Left ventricle myocardium inferior (tissue), 1 donor: Measurements from ENCODE around the gene TNFRSF8. TPM values are rescaled to one million over a fixed set of nuclear protein-coding genes. Genes with fewer than 3 reads are reported as not detected.
A peak's percentile ranks its signal among the peaks of the same experiment; 100 is the strongest.

Experiments
- DNase-seq: peaks from one replicate; pipeline ENCODE4 v3.0.0-alpha.2; 2020
- H3K27ac ChIP-seq: fragments of 200-600 bp; replicated peaks from 2 replicates; pipeline ENCODE4 v1.8.0; 2021
- H3K27me3 ChIP-seq: fragments of 200-600 bp; 2 replicates; pipeline ENCODE4 v1.8.0; 2021; ENCODE audit warnings: low read depth
- H3K36me3 ChIP-seq: fragments of 200-600 bp; 2 replicates; pipeline ENCODE4 v1.8.0; 2021
- H3K4me1 ChIP-seq: fragments of 200-600 bp; 2 replicates; pipeline ENCODE4 v1.8.0; 2021
- H3K4me3 ChIP-seq: fragments of 200-600 bp; 2 replicates; pipeline ENCODE4 v1.8.0; 2021; ENCODE audit warnings: mild to moderate bottlenecking, moderate library complexity
- H3K9me3 ChIP-seq: fragments of 200-600 bp; replicated peaks from 2 replicates; pipeline ENCODE4 v1.8.0; 2021
- intact Hi-C: fragments of 100-400 bp; cut with micrococcal nuclease; formaldehyde crosslinking; loops from one replicate; pipeline ENCODE4 v1.11.0; 2022
- long read RNA-seq: library from polyadenylated mRNA; unstranded; transcript quantifications from one replicate; pipeline ENCODE4 v2.0.0, GENCODE V29; 2021
- total RNA-seq: library from RNA; stranded (reverse); fragmentation: NEBNext Ultra II Directional; extraction: Animal tissue kit (Norgen Biotek cat#: 25700); gene quantifications from one replicate; pipeline ENCODE4 v1.2.1, GENCODE V29; 2021
- TF ChIP-seq, protein P1 (sequence below): fragments of 200-600 bp; IDR thresholded peaks from 2 replicates; pipeline ENCODE4 v1.8.0; 2021; ENCODE audit warnings: antibody characterized with exemption, mild to moderate bottlenecking, borderline replicate concordance
- donor health status: DM: no; HTN: yes; CAD: no; lungs with severe emphysema.

TNFRSF8 gene
- total RNA-seq: 0.82 TPM
- long read RNA-seq, partial matches to known transcripts: 0 of 1 reads
- long read RNA-seq, other reads (novel, unspliced or antisense): 0 of 1 reads

DNA sequence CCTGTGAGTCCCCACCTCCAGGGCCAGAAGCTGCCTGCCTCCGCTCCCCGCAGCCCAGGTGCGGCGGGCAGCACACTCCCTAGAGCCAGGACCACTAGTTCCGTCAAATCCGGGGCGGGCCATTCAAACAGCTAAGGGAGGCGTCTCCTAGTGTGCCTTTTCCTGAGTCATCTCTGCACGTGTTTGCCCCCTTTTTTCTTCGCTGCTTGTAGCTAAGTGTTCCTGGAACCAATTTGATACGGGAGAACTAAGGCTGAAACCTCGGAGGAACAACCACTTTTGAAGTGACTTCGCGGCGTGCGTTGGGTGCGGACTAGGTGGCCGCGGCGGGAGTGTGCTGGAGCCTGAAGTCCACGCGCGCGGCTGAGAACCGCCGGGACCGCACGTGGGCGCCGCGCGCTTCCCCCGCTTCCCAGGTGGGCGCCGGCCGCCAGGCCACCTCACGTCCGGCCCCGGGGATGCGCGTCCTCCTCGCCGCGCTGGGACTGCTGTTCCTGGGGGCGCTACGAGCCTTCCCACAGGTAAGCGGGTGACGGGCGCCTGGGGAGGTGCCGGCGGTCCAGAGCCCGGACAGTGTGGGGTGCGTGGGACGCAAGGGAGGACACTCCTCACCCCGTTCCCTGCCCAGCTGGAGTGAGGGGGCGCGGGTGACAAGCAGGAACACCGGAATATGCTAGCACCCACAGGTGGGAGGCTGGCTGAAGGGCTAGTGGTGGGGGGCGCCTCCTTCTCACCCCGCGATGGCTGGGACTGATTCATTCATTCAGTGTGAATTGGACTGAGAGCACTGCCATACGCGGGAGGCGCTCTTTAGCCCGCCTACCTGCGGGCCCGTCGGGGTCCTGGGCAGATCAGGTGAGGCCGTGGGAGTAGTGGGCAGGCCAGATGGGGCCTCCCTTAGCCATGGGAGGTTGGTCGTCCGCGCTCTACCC is at the start of gene TNFRSF8:
TSS of gene TNFRSF8 (plus strand) at position 163 of the 932 bp plus-strand sequence. CDS start at position 459, 296 bp downstream.
- Histone ChIP-seq H3K4me1 (peaks cover 9% of the 10 kb centered on the region), H3K36me3 (no peaks in the 10 kb centered on the region), H3K9me3 (peaks cover 8% of the 10 kb centered on the region), H3K27me3 (peaks cover 85% of the 10 kb centered on the region), H3K4me3 (peak within 1 kb of the TSS; percentile 17), H3K27ac (no peak within 1 kb of the TSS)
- intact Hi-C loops: no loop called here
- DNase-seq: no peak
- TF ChIP-seq, protein P1, sequence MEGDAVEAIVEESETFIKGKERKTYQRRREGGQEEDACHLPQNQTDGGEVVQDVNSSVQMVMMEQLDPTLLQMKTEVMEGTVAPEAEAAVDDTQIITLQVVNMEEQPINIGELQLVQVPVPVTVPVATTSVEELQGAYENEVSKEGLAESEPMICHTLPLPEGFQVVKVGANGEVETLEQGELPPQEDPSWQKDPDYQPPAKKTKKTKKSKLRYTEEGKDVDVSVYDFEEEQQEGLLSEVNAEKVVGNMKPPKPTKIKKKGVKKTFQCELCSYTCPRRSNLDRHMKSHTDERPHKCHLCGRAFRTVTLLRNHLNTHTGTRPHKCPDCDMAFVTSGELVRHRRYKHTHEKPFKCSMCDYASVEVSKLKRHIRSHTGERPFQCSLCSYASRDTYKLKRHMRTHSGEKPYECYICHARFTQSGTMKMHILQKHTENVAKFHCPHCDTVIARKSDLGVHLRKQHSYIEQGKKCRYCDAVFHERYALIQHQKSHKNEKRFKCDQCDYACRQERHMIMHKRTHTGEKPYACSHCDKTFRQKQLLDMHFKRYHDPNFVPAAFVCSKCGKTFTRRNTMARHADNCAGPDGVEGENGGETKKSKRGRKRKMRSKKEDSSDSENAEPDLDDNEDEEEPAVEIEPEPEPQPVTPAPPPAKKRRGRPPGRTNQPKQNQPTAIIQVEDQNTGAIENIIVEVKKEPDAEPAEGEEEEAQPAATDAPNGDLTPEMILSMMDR: no peak

DNA sequence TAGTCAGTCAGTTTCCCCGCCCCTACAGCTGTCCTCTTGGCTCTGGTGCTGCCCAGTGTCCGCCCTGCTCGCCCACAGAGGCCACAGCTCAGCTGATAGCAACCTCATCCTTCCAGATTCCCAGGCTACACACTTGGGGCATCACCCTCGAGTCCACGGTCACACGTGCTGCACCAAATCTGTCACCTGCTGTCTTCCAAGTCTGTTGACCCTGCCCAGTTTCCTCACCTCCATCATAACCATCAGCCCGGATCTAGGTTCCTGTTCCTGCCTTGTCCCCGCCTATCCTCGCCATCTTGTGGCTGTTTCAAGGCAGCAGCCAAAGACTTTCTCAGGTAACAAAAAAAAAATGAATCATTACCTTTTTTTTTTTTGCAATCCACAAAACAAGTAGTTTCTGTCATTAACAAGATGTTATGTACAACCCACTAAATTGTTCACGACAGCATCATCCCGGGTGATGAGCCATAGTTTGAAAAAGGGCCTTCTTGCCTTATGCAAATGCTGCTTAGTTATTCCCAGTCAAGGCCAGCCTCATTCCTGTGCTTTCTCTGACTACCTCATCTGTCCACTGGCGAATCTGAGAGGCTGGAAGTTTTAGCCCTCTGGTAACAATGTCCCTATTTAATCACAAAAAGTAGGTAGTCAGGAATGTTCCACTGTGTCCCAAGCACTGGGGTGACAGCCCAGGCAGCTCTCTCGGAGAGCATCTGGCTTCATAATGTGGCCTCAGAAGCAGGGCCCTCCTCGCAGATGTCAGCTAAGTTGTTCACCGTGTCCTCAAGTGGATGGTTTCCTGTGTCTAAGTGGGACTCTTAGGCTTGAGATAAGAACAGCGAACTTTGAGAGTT is 48.7 kb upstream of the TNFRSF8 start:
- Histone ChIP-seq H3K27ac (peak overlapping the region; percentile 38), H3K9me3 (no peaks in the 10 kb centered on the region), H3K27me3 (no peaks in the 10 kb centered on the region), H3K4me1 (peaks cover 47% of the 10 kb centered on the region), H3K36me3 (peaks cover 48% of the 10 kb centered on the region), H3K4me3 (no peak overlapping the region)
- DNase-seq: no peak
- intact Hi-C loops: no loop called here
- TF ChIP-seq, protein P1: no peak

DNA sequence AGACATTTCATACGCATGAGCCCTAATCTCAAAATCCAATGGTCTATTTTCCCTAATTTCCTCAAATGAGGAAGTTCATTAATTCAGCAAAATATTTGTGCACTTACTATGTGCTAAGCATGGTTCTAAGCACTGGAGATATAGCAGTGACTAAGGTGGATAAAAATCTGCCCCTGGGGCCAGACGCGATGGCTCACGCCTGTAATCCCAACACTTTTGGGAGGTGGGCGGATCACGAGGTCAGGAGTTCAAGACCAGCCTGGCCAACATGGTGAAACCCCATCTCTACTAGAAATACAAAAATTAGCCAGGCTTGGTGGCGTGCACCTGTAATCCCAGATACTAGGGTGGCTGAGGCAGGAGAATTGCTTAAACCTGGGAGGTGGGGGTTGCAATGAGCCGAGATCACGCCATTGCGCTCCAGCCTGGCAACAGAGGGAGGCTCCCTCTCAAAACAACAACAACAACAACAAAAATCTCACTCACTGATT is 48.1 kb upstream of the TNFRSF8 start:
- TF ChIP-seq, protein P1: no peak
- DNase-seq: no peak
- H3K36me3 ChIP-seq: peaks cover 42% of the 10 kb centered on the region
- H3K9me3 ChIP-seq: no peaks in the 10 kb centered on the region
- H3K27ac ChIP-seq: peak overlapping the region; percentile 38
- intact Hi-C loops: no loop called here
- peaks cover 54% of the 10 kb centered on the region for H3K4me1 ChIP-seq
- no peaks in the 10 kb centered on the region for H3K27me3 ChIP-seq
- H3K4me3 ChIP-seq: no peak overlapping the region

DNA sequence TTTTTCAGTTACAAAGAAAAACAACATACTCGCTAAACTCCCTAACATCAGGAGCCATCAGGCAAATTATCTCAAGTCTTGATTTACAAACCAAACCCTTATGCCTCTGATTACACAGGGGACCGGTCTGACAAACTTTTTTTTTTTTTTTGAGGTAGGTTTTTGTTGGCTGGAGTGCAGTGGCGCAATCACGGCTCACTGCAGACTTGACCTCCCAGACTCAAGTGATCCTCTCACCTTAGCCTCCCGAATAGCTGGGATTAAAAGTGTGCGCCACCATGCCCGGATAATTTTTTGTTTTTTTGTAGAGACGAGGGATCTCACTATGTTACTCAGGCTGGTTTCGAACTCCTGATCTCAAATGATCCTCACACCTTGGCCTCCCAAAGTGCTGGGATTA is 47.6 kb upstream of the TNFRSF8 start:
- intact Hi-C loops: no loop called here
- Histone ChIP-seq H3K27ac (no peak overlapping the region), H3K4me1 (peaks cover 59% of the 10 kb centered on the region), H3K9me3 (no peaks in the 10 kb centered on the region), H3K27me3 (no peaks in the 10 kb centered on the region), H3K4me3 (no peak overlapping the region), H3K36me3 (peaks cover 37% of the 10 kb centered on the region)
- TF ChIP-seq, protein P1: no peak
- no peak for DNase-seq

DNA sequence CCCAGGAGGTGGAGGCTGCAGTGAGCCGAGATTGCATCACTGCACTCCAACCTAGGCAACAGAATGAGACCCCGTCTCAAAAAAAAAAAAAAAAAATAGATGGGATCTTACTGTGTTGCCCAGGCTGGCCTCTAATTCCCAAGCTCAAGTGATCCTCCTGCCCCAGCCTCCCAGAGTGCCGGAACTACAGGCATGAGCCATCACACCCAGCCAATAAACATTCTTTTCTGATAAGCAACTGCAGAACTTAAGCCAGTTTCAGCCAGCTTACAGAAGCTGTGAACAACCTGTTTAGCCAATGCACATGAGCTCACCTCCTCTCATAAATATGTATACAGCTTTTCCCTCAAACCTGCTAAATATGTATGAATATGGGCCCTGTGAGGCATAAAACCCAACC is 46.9 kb upstream of the TNFRSF8 start:
- H3K27me3 ChIP-seq: no peaks in the 10 kb centered on the region
- TF ChIP-seq, protein P1: no peak
- no peak overlapping the region for H3K27ac ChIP-seq
- H3K4me3 ChIP-seq: no peak overlapping the region
- intact Hi-C loops: no loop called here
- H3K9me3 ChIP-seq: no peaks in the 10 kb centered on the region
- H3K4me1 ChIP-seq: peaks cover 58% of the 10 kb centered on the region
- peaks cover 30% of the 10 kb centered on the region for H3K36me3 ChIP-seq
- DNase-seq: no peak
